Measurements from ENCODE around the gene EDA. TPM values are rescaled to one million over a fixed set of nuclear protein-coding genes. Genes with fewer than 3 reads are reported as not detected.

The EDA gene
- total and polyA plus RNA-seq, 2 donors (not counting 1 experiment from before 2014, with no cell fraction given): 0.04 to 1.2 TPM

DNA sequence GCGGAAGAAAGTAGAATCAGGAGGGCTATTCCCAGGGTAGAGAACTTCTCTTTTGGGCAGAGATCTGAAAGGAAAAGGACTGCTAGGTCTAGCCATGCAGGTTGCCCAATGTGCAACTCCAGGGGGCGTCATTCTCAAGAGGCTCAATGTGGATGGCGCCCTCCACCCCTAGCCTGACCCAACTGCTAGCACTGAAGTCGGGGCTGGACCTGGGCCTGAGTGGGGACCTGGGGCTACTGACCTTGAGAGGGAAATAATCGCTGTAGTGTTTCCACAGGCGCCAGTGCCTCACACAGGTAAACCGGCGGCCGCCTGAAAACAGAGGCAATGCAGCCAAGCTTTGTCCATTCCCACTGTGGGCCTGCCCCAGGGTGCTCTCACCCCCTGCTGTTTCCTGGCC lies 427.8 kb downstream of the EDA start:
- H3K9me3 ChIP-seq (ENCODE audit: control extremely low read depth in 1 of 3, control insufficient read depth in 2 of 3, insufficient read depth in 1 of 3, low read length in 2 of 3): no peaks in the 10 kb centered on the region
- no peak overlapping the region for H3K27ac ChIP-seq (ENCODE audit: low read length in 2 of 2)
- no peak overlapping the region for H3K4me2 ChIP-seq (replicated peaks; ENCODE audit: low read depth, low read length, poor library complexity, severe bottlenecking)
- no peaks in the 10 kb centered on the region for H3K36me3 ChIP-seq (replicated peaks in 1 of 2; ENCODE audit: control extremely low read depth in 1 of 2, control insufficient read depth in 1 of 2, extremely low read depth in 1 of 2, insufficient read depth in 2 of 2, low read length in 1 of 2)
- no peaks in the 10 kb centered on the region for H4K20me1 ChIP-seq (ENCODE audit: control insufficient read depth, insufficient read depth, low read length, poor library complexity, severe bottlenecking)
- no peak overlapping the region for H3K4me3 ChIP-seq (ENCODE audit: control extremely low read depth in 1 of 5, extremely low read depth in 1 of 5, insufficient read depth in 1 of 5, low read depth in 2 of 5, low read length in 4 of 5)
- Mint-ChIP-seq H3K27ac (no peak overlapping the region), H3K27me3 (no peaks in the 10 kb centered on the region), H3K9me3 (ENCODE audit: insufficient read depth) (no peaks in the 10 kb centered on the region), H3K4me1 (no peaks in the 10 kb centered on the region), H3K4me3 (no peak overlapping the region)
- intact Hi-C loops (cut with micrococcal nuclease): no loop called here
- ATAC-seq (ENCODE audit: low read depth) (no peak), DNase-seq (no peak)
- TF ChIP-seq EZH2 (IDR thresholded peaks at IDR 0.05; ENCODE audit: borderline replicate concordance, insufficient read depth, low read depth, low read length, poor library complexity, severe bottlenecking): no peak
- TF ChIP-seq, protein P1, sequence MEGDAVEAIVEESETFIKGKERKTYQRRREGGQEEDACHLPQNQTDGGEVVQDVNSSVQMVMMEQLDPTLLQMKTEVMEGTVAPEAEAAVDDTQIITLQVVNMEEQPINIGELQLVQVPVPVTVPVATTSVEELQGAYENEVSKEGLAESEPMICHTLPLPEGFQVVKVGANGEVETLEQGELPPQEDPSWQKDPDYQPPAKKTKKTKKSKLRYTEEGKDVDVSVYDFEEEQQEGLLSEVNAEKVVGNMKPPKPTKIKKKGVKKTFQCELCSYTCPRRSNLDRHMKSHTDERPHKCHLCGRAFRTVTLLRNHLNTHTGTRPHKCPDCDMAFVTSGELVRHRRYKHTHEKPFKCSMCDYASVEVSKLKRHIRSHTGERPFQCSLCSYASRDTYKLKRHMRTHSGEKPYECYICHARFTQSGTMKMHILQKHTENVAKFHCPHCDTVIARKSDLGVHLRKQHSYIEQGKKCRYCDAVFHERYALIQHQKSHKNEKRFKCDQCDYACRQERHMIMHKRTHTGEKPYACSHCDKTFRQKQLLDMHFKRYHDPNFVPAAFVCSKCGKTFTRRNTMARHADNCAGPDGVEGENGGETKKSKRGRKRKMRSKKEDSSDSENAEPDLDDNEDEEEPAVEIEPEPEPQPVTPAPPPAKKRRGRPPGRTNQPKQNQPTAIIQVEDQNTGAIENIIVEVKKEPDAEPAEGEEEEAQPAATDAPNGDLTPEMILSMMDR (IDR thresholded peaks at IDR 0.05): no peak
- 100% methylated on average over 5 of the region's 9 CpGs for WGBS (ENCODE audit: insufficient coverage)
- ChIA-PET POLR2A (no interaction called here), CTCF (no interaction called here)
- H3K27me3 ChIP-seq (replicated peaks in 1 of 4; ENCODE audit: control extremely low read depth in 1 of 4, control insufficient read depth in 3 of 4, insufficient read depth in 4 of 4, low read length in 3 of 4): no peaks in the 10 kb centered on the region
- no peaks in the 10 kb centered on the region for H3K79me2 ChIP-seq (ENCODE audit: control insufficient read depth, insufficient read depth, low read length)
- no peak overlapping the region for H3K9ac ChIP-seq (ENCODE audit: low read length)
- H2AFZ ChIP-seq (ENCODE audit: insufficient read depth, low read depth, low read length, poor library complexity, severe bottlenecking): no peak overlapping the region
- H3K4me1 ChIP-seq (ENCODE audit: control insufficient read depth in 2 of 2, insufficient read depth in 2 of 2, low read length in 2 of 2): no peaks in the 10 kb centered on the region

DNA sequence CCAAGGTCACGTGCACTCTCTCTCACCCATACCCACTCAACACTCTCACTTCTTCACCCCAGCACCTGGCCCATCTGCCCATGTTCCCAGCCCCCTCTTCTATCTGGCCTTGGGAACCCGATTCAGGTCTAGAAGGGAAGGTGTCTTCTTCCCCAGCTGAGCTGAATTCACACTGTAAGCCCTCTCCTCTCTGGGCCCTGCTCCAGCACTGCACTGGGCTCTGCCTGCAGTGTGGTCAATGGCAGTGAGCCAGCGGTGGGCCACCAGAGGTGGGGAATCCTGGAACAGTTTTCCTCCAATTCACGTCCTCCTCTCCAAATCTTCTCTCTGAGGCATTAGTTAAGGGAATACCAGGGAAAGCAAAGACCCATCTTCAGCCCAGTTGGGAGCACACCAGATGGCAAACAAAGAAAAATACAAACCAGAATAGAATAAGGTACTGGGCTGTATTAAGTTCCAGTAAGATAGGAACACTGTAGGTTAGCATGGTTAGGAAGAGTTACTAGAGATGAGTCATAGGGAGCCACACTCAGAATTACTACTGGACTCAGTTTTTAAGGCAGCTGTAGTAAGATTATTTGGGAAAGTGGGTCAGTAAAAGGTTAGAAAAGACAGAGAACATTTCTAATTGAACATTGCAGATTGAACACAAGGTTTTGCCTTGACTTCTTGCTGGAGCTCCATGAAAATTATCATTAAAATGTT lies 428.8 kb downstream of the EDA start:
- intact Hi-C loops (cut with micrococcal nuclease): no loop called here
- Histone ChIP-seq H4K20me1 (ENCODE audit: control insufficient read depth, insufficient read depth, low read length, poor library complexity, severe bottlenecking) (no peaks in the 10 kb centered on the region), H3K27me3 (replicated peaks in 1 of 4; ENCODE audit: control extremely low read depth in 1 of 4, control insufficient read depth in 3 of 4, insufficient read depth in 4 of 4, low read length in 3 of 4) (no peaks in the 10 kb centered on the region), H3K4me1 (ENCODE audit: control insufficient read depth in 2 of 2, insufficient read depth in 2 of 2, low read length in 2 of 2) (no peaks in the 10 kb centered on the region), H3K4me2 (replicated peaks; ENCODE audit: low read depth, low read length, poor library complexity, severe bottlenecking) (no peak overlapping the region), H2AFZ (ENCODE audit: insufficient read depth, low read depth, low read length, poor library complexity, severe bottlenecking) (no peak overlapping the region), H3K79me2 (ENCODE audit: control insufficient read depth, insufficient read depth, low read length) (no peaks in the 10 kb centered on the region), H3K4me3 (ENCODE audit: control extremely low read depth in 1 of 5, extremely low read depth in 1 of 5, insufficient read depth in 1 of 5, low read depth in 2 of 5, low read length in 4 of 5) (no peak overlapping the region), H3K9me3 (ENCODE audit: control extremely low read depth in 1 of 3, control insufficient read depth in 2 of 3, insufficient read depth in 1 of 3, low read length in 2 of 3) (no peaks in the 10 kb centered on the region), H3K36me3 (replicated peaks in 1 of 2; ENCODE audit: control extremely low read depth in 1 of 2, control insufficient read depth in 1 of 2, extremely low read depth in 1 of 2, insufficient read depth in 2 of 2, low read length in 1 of 2) (no peaks in the 10 kb centered on the region), H3K27ac (ENCODE audit: low read length in 2 of 2) (no peak overlapping the region), H3K9ac (ENCODE audit: low read length) (no peak overlapping the region)
- ATAC-seq (ENCODE audit: low read depth) (no peak), DNase-seq (no peak)
- TF ChIP-seq, protein P1 (IDR thresholded peaks at IDR 0.05): no peak
- no peak for TF ChIP-seq EZH2 (IDR thresholded peaks at IDR 0.05; ENCODE audit: borderline replicate concordance, insufficient read depth, low read depth, low read length, poor library complexity, severe bottlenecking)
- 80% methylated on average over 1 of the region's 4 CpGs for WGBS (ENCODE audit: insufficient coverage)
- Mint-ChIP-seq H3K27ac (no peak overlapping the region), H3K4me1 (no peaks in the 10 kb centered on the region), H3K27me3 (no peaks in the 10 kb centered on the region), H3K4me3 (no peak overlapping the region), H3K9me3 (ENCODE audit: insufficient read depth) (no peaks in the 10 kb centered on the region)
- ChIA-PET POLR2A (no interaction called here), CTCF (no interaction called here)
